ENCODE measurements around the gene LBH.

The LBH gene

GRCh38 chr2:30237966-30238800 is 6.8 kb downstream of the LBH start:
- FAIRE-seq, result no peak
- no peak for DNase-seq (ENCODE audit: insufficient read length, low spot score)
- TF ChIP-seq SPI1 (IDR thresholded peaks at IDR 0.05; ENCODE audit: low read depth, low read length) (no peak), TAF1 (IDR thresholded peaks at IDR 0.05; ENCODE audit: low read depth, low read length) (no peak), POLR2A (IDR thresholded peaks at IDR 0.05; ENCODE audit: low read depth, low read length) (no peak), POU2F2 (IDR thresholded peaks at IDR 0.05; ENCODE audit: low read depth, low read length) (no peak), PAX5 (IDR thresholded peaks at IDR 0.05; ENCODE audit: insufficient read depth, low read length, severe bottlenecking) (no peak), POLR2AphosphoS5 (IDR thresholded peaks at IDR 0.05; ENCODE audit: low read depth, low read length) (no peak)

- TF ChIP-seq TAF1 (IDR thresholded peaks at IDR 0.05; ENCODE audit: low read depth, low read length), result no peak
- TF ChIP-seq POLR2AphosphoS5 (IDR thresholded peaks at IDR 0.05; ENCODE audit: low read depth, low read length), result no peak
- TF ChIP-seq PAX5 (IDR thresholded peaks at IDR 0.05; ENCODE audit: insufficient read depth, low read length, severe bottlenecking), result no peak
- no peak for TF ChIP-seq POU2F2 (IDR thresholded peaks at IDR 0.05; ENCODE audit: low read depth, low read length)
- no peak for TF ChIP-seq SPI1 (IDR thresholded peaks at IDR 0.05; ENCODE audit: low read depth, low read length)
- no peak for TF ChIP-seq POLR2A (IDR thresholded peaks at IDR 0.05; ENCODE audit: low read depth, low read length)
- FAIRE-seq (peak; percentile 23), DNase-seq (ENCODE audit: insufficient read length, low spot score) (no peak)
These were observed 8.1 kb downstream of the LBH start for GRCh38 chr2:30239308-30239985.

GRCh38 chr2:30239986-30240752 is 8.8 kb downstream of the LBH start:
- no peak for DNase-seq (ENCODE audit: insufficient read length, low spot score)
- FAIRE-seq, result no peak
- TF ChIP-seq POU2F2 (IDR thresholded peaks at IDR 0.05; ENCODE audit: low read depth, low read length) (no peak), POLR2AphosphoS5 (IDR thresholded peaks at IDR 0.05; ENCODE audit: low read depth, low read length) (no peak), SPI1 (IDR thresholded peaks at IDR 0.05; ENCODE audit: low read depth, low read length) (no peak), PAX5 (IDR thresholded peaks at IDR 0.05; ENCODE audit: insufficient read depth, low read length, severe bottlenecking) (no peak), POLR2A (IDR thresholded peaks at IDR 0.05; ENCODE audit: low read depth, low read length) (no peak), TAF1 (IDR thresholded peaks at IDR 0.05; ENCODE audit: low read depth, low read length) (no peak)

- no peak for TF ChIP-seq POU2F2 (IDR thresholded peaks at IDR 0.05; ENCODE audit: low read depth, low read length)
- TF ChIP-seq SPI1 (IDR thresholded peaks at IDR 0.05; ENCODE audit: low read depth, low read length), result no peak
- FAIRE-seq (no peak), DNase-seq (ENCODE audit: insufficient read length, low spot score) (no peak)
These were observed 11.9 kb downstream of the LBH start for GRCh38 chr2:30243231-30243630.

GRCh38 chr2:30245364-30245763 is 14.0 kb downstream of the LBH start:
- FAIRE-seq, result no peak
- no peak for DNase-seq (ENCODE audit: insufficient read length, low spot score)
- no peak for TF ChIP-seq SPI1 (IDR thresholded peaks at IDR 0.05; ENCODE audit: low read depth, low read length)
- TF ChIP-seq TAF1 (IDR thresholded peaks at IDR 0.05; ENCODE audit: low read depth, low read length), result no peak
- TF ChIP-seq POU2F2 (IDR thresholded peaks at IDR 0.05; ENCODE audit: low read depth, low read length), result no peak
- TF ChIP-seq PAX5 (IDR thresholded peaks at IDR 0.05; ENCODE audit: insufficient read depth, low read length, severe bottlenecking), result no peak
- TF ChIP-seq POLR2AphosphoS5 (IDR thresholded peaks at IDR 0.05; ENCODE audit: low read depth, low read length), result no peak
- no peak for TF ChIP-seq POLR2A (IDR thresholded peaks at IDR 0.05; ENCODE audit: low read depth, low read length)

GRCh38 chr2:30248791-30249190 is 17.5 kb downstream of the LBH start:
- no peak for TF ChIP-seq PAX5 (IDR thresholded peaks at IDR 0.05; ENCODE audit: insufficient read depth, low read length, severe bottlenecking)
- no peak for TF ChIP-seq POLR2AphosphoS5 (IDR thresholded peaks at IDR 0.05; ENCODE audit: low read depth, low read length)
- no peak for TF ChIP-seq TAF1 (IDR thresholded peaks at IDR 0.05; ENCODE audit: low read depth, low read length)
- no peak for TF ChIP-seq POLR2A (IDR thresholded peaks at IDR 0.05; ENCODE audit: low read depth, low read length)
- no peak for TF ChIP-seq POU2F2 (IDR thresholded peaks at IDR 0.05; ENCODE audit: low read depth, low read length)
- no peak for TF ChIP-seq SPI1 (IDR thresholded peaks at IDR 0.05; ENCODE audit: low read depth, low read length)
- DNase-seq (ENCODE audit: insufficient read length, low spot score) (no peak), FAIRE-seq (no peak)

GRCh38 chr2:30249354-30249753 is 18.0 kb downstream of the LBH start:
- FAIRE-seq (no peak), DNase-seq (ENCODE audit: insufficient read length, low spot score) (no peak)
- TF ChIP-seq POU2F2 (IDR thresholded peaks at IDR 0.05; ENCODE audit: low read depth, low read length), result no peak
- no peak for TF ChIP-seq SPI1 (IDR thresholded peaks at IDR 0.05; ENCODE audit: low read depth, low read length)
- no peak for TF ChIP-seq TAF1 (IDR thresholded peaks at IDR 0.05; ENCODE audit: low read depth, low read length)
- TF ChIP-seq PAX5 (IDR thresholded peaks at IDR 0.05; ENCODE audit: insufficient read depth, low read length, severe bottlenecking), result no peak
- TF ChIP-seq POLR2A (IDR thresholded peaks at IDR 0.05; ENCODE audit: low read depth, low read length), result no peak
- no peak for TF ChIP-seq POLR2AphosphoS5 (IDR thresholded peaks at IDR 0.05; ENCODE audit: low read depth, low read length)

GRCh38 chr2:30250421-30250820 is 19.1 kb downstream of the LBH start:
- FAIRE-seq (no peak), DNase-seq (ENCODE audit: insufficient read length, low spot score) (no peak)
- no peak for TF ChIP-seq TAF1 (IDR thresholded peaks at IDR 0.05; ENCODE audit: low read depth, low read length)
- no peak for TF ChIP-seq PAX5 (IDR thresholded peaks at IDR 0.05; ENCODE audit: insufficient read depth, low read length, severe bottlenecking)
- no peak for TF ChIP-seq POU2F2 (IDR thresholded peaks at IDR 0.05; ENCODE audit: low read depth, low read length)
- TF ChIP-seq POLR2A (IDR thresholded peaks at IDR 0.05; ENCODE audit: low read depth, low read length), result no peak
- no peak for TF ChIP-seq POLR2AphosphoS5 (IDR thresholded peaks at IDR 0.05; ENCODE audit: low read depth, low read length)
- no peak for TF ChIP-seq SPI1 (IDR thresholded peaks at IDR 0.05; ENCODE audit: low read depth, low read length)

All from GM12891 (cell line).